ENCODE measurements around the gene SLC7A5.

Gene SLC7A5

GRCh38 chr16:87782033-87782432, 87.3 kb downstream of the SLC7A5 start:
- Histone ChIP-seq H2AFZ (ENCODE audit: low read depth, low read length) (no peak overlapping the region), H3K27me3 (ENCODE audit: insufficient read depth, low read length) (no peaks in the 10 kb centered on the region), H3K36me3 (ENCODE audit: insufficient read depth, low read length) (no peaks in the 10 kb centered on the region), H3K4me3 (ENCODE audit: low read length) (no peak overlapping the region), H3K9me3 (ENCODE audit: low read length) (no peaks in the 10 kb centered on the region), H3K4me1 (ENCODE audit: insufficient read depth, low read length) (peaks cover 4% of the 10 kb centered on the region)

- H3K36me3 ChIP-seq (ENCODE audit: insufficient read depth, low read length): no peaks in the 10 kb centered on the region
- no peaks in the 10 kb centered on the region for H3K27me3 ChIP-seq (ENCODE audit: insufficient read depth, low read length)
- H3K4me1 ChIP-seq (ENCODE audit: insufficient read depth, low read length): peaks cover 4% of the 10 kb centered on the region
- H3K4me3 ChIP-seq (ENCODE audit: low read length): no peak overlapping the region
- no peaks in the 10 kb centered on the region for H3K9me3 ChIP-seq (ENCODE audit: low read length)
- H2AFZ ChIP-seq (ENCODE audit: low read depth, low read length): no peak overlapping the region
Observed at GRCh38 chr16:87780385-87780989, 88.8 kb downstream of the SLC7A5 start.
